GM03348 (cell line): ENCODE data around the gene VAMP7.
"Not testable (repeated sequence)": the region's sequence is repeated elsewhere in the genome, so short reads cannot be mapped to it uniquely, and the experiment has no call there.

ENCODE experiments used
- DNase-seq: peaks from one replicate; pipeline ENCODE4 v3.0.0; 2012; ENCODE audit warnings: low spot score

The VAMP7 gene, protein sequence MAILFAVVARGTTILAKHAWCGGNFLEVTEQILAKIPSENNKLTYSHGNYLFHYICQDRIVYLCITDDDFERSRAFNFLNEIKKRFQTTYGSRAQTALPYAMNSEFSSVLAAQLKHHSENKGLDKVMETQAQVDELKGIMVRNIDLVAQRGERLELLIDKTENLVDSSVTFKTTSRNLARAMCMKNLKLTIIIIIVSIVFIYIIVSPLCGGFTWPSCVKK

DNA sequence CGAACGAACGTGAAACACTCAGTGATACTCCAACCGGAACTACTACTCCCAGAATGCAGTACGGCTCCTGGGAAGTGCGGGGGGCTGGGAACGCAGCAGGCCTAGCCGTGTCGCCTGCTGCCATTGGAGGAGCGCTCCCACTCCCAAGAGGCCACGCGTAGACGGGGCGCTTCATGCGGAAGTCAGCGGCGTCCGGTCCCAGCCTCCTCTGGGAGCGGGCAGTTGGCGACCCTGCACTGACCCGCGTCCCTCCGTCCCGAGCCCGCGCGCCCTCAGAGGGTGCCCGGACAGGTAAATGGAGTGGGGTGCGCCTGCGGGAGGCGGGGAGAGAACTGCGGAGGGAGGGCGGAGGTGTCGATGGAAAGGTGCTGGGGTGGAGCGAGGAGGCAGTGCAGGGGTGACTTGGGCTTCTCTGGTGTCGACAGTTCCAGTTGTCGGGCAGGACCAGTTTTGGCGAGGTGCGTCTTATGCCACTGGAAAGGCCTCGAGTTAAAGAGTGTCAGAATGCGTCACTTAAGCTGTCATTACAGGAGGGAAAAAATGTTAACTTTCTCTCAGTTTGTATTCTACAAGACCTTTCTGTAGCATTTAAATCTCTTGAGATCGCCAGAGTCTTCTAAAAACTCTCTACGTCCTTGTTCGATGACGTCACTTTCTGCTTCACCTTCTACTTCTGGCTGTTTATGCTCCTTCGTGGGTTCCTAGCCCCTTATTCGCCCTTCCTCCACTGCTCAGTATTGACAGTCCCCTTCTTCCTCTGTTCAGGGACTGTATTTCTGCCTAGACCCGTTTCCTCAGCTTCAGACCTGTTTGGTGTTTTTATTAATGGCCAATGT, at the start of gene VAMP7:
Gene VAMP7 (plus strand): TSS at position 188 of the 836 bp plus-strand sequence. CDS start 8,122 bp downstream, outside the sequence.
- peak; percentile 92 for DNase-seq

DNA sequence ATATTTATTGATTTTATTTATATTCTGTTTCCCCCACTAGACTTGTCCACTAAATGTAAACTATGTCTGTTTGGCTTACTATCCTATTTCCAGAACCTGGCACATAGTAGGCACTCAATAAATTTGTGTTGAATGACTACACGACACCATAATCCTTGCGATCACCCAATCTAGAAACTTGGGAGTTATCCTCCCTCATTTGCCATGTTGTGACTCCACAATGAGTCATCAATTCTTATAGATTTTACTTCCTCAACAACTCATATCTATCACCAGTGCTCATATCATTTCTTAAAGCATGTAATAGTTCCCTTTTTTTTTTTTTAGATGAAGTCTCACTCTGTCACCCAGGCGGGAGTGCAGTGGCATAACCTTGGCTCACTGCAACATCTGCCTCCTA, 39.9 kb upstream of the VAMP7 start:
- no peak for DNase-seq

GRCh38 chrX:155851786-155852185, 29.4 kb upstream of the VAMP7 start:
- not testable (repeated sequence) for DNase-seq

- DNase-seq = no peak
Measured at GRCh38 chrX:155857561-155857960, 23.6 kb upstream of the VAMP7 start.

DNA sequence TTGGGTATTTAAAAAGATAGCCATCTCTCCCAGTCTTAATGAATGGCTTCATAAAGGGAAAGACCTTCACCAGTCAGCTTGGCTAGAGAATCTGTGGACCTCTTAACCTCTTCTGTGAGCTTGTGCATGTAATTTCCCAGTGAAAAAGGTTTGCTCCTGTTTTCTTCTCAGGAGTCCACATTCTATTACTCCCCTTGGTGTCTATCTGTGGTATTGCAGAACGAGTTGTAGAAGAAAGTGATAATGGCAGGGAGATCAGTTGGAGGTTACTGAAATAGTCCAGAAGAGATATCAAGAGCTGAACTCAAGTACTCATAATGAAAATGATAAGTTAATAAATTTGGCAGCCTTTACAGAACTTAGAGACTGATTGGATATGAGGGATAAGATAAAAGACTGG, 16.5 kb upstream of the VAMP7 start:
- DNase-seq = peak; percentile 27

DNA sequence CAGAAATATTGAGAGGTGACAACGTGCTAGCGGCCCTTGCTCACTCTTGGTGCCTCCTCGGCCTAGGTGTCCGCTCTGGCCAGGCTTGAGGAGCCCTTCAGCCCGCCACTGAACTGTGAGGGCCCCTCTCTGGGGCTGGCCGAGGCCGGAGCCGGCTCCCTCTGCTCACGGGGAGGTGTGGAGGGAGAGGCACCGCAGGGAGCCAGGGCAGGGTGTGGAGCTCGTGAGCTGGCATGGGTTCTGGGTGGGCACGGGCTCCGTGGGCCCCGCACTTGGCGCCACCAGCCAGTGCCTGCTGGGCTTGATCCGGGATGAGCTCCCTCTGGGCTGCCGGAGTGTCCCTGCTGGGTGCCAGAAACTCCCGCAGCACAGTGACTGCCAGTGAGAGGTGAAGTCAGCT, 16.0 kb upstream of the VAMP7 start:
- no peak for DNase-seq

DNA sequence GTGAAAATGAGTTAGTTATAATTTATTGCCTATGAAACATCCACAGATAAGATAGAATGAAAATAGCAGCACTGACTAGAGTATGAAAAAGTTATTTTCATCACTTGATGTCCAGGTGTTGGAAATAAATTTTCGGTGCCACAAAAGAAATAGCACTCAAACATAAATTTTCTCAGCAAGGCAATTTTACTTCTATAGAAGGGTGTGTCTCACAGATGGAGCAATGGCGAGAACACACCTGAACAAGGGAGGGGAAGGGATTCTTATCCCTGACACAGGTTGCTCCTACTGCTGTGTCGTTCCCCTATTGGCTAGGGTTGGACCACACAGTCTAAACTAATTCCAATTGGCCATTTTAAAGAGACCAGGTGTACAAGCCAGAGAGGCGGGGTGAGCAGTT, 13.3 kb upstream of the VAMP7 start:
- DNase-seq = no peak

DNA sequence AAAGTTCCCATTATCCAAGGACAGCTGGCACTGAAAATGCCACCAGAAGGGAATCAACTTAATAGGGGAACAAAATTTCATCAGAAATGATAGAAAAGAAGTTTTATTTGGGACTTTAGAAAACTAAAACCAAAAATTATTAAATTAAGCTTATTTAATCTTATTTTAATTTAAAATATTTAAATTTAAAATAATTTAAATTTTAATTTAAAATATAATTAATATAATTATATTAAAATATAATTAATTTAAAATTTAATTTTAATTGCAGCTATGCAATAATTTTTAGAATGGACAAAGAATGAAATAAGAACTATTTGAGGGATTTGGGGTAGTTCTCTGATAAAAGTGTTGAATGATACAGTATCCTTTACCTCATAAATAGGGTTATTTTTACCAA, 10.2 kb upstream of the VAMP7 start:
- no peak for DNase-seq

DNA sequence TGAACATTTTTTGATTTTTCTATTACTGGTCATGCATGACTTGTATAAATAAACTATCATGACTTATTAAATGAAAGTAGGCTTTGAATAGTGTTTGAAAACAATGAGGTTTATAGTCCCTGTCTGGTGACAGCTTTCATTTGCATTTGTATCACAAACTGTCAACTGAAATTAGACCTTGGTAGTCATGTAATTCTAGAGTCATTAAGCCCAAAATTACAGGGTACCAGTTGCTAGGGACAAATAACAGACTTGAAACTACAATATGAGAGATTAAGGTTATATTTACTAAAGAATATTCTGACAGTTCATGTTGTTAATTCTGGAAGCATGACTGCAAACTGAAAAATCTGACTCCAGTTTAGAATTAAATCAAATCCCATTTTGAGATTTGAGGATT, 9.2 kb upstream of the VAMP7 start:
- no peak for DNase-seq

- DNase-seq = no peak
Measured at GRCh38 chrX:155873188-155873587, 8.0 kb upstream of the VAMP7 start.

DNA sequence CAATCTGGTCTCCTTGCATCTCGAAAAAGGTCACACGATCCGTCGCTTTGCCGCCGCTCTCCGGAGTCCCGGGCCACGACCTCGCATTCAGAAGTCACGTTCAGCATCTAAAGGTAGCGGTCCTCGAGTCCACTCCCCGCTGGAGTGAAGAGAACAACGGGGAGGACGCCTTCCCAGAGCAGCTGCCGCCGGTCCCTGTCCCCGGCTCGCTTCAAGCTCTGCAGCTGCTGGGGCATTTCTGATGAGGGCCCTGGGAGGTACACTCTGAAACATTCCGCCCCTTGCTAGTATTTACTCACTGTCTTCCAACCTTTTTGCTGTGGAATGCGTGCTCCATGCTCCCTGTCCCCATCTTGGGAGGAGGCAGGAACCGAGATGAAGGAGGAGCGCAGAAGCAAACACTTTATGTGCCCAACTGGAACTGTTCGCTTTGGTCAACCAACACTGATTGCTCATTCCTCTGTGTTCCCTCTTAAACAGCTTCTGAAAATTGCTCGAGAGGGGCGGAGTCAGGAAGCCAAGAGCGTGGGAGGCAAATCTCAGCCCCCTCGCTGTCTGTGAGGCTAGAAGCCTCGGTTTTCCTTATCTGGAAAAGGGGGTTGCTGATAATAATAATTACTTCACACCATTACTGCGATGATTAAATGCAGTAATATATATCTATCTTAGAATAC, 6.4 kb upstream of the VAMP7 start:
- DNase-seq = peak; percentile 5

- no peak for DNase-seq
Measured at GRCh38 chrX:155876704-155877103, 4.4 kb upstream of the VAMP7 start.

DNA sequence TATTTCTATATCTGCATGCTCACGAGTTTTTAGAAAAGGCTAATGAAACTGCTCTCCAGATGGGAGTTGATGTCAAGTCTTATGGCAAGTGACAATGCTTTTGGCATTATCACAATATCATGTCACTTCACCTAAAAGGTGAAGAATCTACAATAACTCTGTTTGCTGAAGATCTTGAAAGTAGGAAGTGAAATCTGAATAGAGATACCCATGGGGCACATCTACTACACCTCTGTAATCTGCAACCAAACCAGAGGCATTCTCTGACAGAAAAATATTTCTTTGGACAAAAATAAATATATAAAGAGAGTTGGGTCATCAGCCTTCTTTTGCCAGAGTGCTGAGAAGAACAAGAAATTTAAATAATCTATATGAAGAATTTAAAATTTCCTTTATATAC, 3.9 kb upstream of the VAMP7 start:
- no peak for DNase-seq

DNA sequence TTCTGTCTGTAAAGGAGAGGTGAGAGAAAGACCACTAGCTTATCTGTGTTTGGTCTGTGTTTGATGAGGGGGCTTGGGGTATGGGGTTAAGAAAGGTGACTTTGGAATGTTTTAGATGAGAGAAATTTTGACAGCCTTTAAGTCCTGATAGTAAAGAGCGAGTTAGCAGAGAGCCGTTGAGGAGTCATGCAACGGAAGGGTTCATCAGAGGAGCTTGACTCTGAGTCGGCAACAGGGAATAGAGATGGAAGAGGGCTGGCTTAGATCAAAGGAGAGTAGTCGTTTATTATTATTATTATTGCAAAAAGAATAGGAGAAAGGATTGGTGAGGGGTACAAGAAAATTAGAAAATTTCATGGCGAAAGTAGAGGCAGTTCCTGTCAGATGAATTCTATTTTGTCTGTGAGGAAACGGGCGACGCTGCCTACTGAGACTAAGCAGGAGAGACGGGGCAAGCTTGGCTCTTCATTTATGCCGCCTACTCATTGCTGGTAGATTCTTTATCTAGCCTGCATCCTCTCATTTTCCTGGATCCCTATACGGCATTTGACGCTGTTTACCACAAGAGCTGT, 473 bp upstream of the VAMP7 start:
- DNase-seq = peak; percentile 5

GRCh38 chrX:155886409-155886808, 5.3 kb downstream of the VAMP7 start:
- DNase-seq = no peak

DNA sequence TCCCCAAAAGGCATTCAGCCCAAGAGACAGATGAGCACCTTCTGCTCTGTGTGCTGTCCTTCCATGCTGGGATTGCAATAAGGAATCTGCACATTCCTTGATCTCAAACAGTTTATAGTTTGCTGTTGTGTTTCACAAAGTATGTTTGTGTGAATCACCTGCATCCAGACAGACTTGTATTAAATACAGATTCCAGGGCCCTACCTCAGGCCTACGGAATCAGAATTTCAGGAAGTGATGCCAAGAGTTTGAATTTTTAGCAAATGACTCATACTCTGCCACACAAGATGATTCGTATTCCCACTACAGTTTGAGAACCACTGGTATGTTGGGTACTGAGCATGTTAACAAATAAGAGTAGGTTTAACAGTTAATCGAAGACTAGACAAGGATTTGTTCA, 7.0 kb downstream of the VAMP7 start:
- peak; percentile 32 for DNase-seq

DNA sequence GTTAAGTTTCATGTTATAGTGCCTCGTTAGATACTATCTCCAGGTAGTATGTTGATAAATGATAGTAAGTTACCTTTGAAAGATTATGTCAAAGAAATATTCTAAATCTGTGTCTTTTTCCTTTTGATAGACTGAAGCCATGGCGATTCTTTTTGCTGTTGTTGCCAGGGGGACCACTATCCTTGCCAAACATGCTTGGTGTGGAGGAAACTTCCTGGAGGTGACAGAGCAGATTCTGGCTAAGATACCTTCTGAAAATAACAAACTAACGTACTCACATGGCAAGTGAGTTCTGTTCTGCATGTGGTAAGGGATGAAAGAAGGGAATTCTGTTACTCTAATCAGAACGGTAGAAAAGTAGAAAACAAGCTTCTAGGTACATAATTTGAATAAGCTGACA, 8.2 kb downstream of the VAMP7 start:
- no peak for DNase-seq

GRCh38 chrX:155891446-155892210, 10.5 kb downstream of the VAMP7 start:
- DNase-seq = no peak

DNA sequence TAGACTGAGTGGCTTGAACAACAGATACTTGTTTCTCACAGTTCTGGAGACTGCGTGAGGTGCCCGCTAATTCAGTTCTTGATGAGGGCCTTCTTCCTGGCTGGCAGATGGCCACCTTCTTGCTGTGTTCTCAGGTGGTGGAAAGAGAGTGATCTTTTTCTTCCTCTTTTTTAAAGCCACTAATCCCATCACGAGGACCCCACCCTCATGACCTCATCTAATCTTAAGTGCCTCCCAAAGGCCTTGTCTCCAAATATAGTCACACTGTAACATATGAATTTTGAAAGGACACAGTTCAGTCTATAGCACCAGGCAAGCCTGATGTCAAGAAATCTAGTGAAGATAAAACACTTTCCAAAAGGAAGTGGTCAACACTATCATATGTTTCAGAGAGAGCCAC, 12.4 kb downstream of the VAMP7 start:
- no peak for DNase-seq

- DNase-seq = no peak
Measured at GRCh38 chrX:155896512-155896911, 15.4 kb downstream of the VAMP7 start.

DNA sequence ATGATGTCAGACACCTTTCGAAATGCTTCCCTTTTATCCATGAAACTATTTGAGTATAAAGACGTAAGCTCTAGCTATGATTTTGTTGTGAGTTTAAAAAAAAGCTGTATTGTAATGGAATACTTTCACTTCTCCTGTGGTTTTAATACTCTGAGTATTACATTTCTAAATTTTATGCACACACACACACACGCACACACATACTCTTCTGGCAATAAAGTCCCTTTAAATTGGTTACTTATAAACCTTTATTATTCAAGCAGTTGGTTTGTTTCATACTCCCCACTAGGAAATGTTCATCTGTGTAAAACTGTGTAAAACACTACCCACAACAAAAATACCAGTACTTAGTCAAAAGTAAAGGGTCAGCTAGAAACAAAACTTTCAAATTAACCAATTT, 18.2 kb downstream of the VAMP7 start:
- no peak for DNase-seq

- no peak for DNase-seq
Measured at GRCh38 chrX:155900765-155901164, 19.6 kb downstream of the VAMP7 start.
